ENCODE data around the gene NFIA.

Gene NFIA

DNA sequence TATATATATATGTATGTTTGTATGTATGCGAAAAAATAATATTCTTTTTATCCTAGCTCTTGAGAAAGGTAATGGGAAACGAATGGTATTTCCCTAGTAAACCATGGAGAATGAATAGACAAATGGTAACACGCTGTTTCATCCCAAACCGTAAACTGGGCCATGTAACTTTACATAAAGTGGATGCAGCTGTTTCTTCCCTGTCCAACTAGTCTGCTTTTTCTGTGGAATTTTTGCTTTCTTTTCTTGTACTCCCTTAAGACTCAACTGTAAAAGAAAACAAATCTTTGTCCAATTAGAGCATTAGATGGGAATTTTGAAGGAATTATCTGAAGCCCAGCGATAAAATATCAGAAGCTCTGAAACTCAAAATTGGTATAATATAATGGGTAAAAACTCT lies 198.1 kb downstream of the NFIA start:
- no peak for DNase-seq

- no peak for DNase-seq
These were observed 200.0 kb downstream of the NFIA start for GRCh38 chr1:61282387-61282786.

GRCh38 chr1:61284248-61284854 lies 202.0 kb downstream of the NFIA start:
- no peak for DNase-seq

- DNase-seq = no peak
These were observed 202.6 kb downstream of the NFIA start for GRCh38 chr1:61284936-61285335.

- no peak for DNase-seq
These were observed 203.1 kb downstream of the NFIA start for GRCh38 chr1:61285371-61285885.

- DNase-seq = no peak
These were observed 204.7 kb downstream of the NFIA start for GRCh38 chr1:61287014-61287413.

DNA sequence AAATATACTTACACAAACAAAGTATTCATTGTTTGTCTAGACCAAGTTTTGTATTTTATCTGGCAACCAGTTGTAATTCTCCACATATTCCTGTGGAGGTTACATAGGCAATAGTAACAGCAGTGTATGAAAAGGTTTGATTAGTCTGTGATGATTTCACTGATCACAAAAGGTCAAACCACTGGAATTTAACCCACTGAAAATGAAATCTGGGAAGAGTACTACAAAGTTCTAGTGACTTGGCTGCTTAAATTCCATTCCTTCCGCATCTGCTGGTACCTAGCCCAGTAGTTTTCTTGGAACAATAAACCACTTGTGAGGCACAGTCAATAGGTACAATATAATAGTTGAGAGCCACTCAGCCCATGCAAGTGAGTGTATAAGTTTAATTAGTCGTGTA lies 205.4 kb downstream of the NFIA start:
- no peak for DNase-seq

DNA sequence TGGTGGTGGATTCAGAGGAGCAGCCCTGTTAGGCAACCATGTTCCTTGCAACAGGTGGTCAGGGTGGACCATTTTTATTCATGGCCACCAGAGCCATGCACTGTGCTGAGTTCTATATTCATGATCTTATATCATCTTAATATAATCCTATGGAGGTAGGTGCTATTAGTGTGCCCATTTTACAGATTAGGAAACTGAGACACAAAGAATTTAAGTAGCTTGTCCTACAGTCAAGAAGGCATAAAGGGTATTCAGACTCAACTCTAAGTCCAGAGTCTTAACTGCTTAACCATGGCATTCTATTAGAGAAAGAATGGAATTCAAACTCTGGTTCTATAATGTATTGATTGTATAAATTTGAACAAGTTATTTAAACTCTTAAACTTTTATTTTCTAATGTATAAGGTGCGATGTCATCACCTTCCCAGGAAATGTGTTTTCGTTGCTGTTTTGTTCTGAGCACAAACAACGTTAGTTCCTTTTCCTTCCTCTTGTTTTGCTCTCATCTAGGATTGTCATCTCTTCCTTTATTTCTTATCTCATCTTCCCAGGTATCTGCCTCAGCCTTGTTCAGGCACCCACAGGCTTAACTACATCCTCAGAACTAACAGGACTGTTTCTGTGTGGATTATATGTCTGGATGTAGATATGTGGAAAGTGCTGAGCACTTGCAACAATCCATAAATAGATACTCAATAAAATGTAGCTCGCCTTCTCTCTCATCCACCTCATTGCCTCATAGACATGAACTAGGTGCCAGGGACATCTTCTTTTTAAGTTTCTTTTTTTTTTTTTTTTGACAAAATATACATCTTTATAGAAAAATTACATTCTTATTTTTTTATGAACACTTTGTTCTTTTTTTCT lies 207.1 kb downstream of the NFIA start:
- no peak for DNase-seq

DNA sequence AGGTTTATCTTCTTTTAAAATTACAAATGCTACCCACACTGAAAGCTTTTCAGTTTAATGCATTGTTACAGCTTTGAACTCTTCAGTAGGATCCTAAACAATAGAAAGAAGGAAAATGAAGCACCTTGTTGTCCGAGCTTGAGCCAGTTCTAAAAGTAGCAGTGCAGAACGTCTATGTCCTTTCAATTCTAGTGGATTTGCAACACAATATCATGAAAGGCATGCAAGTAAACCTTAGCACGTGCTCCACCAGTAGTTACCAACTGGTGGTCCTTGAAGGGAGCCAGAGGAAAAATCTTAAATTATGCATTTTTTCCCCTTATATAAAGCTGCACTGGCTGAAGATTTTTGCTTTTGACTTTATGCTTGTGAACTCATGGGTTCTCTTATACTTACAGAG lies 208.2 kb downstream of the NFIA start:
- no peak for DNase-seq

DNA sequence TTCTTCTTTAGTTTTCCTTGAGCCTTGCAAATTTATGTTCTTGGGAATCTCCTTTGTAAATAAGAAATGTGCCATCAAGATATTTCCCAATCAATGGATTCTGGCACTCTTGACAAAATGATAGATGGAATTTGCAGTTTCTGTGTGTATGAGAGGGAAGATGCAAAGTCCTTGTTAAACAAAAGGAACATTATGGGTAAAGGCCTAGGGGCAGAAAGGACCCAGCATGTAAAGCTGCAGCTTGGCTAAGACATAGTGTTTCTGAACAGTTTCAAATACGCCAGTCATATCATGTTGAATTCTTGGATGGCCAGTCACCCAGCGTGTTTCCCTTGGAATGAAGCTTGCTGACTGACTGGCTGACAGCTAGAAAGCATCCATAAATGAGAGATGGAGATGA lies 210.8 kb downstream of the NFIA start:
- no peak for DNase-seq

GRCh38 chr1:61293986-61294504 lies 211.7 kb downstream of the NFIA start:
- no peak for DNase-seq

DNA sequence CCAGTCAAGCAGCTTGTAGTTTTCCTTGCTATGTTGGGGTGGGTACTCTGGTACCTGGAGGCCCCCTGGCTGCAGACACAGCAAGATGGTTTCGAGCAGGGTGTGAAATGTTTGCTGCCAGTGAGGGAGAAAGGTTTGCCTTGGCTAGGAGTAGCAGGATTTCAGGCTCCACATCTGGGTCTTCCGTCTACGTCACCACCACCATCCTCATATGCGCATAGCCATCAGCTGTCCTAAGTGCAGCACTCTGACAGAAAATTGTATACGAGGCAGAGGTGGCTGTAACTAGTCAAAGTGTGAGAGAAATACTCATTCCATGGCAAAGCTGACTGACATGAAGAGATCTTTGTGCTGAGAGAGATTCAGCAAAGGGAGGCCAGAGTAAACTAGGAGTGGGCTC lies 212.6 kb downstream of the NFIA start:
- no peak for DNase-seq

- DNase-seq = no peak
These were observed 213.6 kb downstream of the NFIA start for GRCh38 chr1:61295818-61296537.

- DNase-seq = no peak
These were observed 215.5 kb downstream of the NFIA start for GRCh38 chr1:61297887-61298286.

DNA sequence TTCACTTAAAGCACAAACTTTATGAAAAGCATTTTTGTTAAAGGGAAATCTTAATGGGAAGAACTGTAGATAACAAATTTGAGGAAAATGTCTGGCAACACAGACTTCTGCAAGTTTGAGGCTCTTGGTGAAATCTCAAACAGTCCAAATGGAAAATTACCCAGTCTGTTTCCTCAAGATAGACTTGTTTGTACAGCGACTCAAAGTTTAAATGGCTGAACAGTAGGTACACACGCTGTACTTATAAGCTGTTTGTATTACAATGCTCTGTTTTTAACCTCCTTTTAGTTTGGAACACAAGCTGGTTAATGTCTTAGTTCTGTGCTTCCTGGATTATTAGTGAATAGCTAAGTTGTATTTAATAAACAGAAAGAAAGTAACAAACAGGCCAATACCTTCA lies 217.1 kb downstream of the NFIA start:
- no peak for DNase-seq

GRCh38 chr1:61300899-61301298 lies 218.5 kb downstream of the NFIA start:
- no peak for DNase-seq

GRCh38 chr1:61301824-61302657 lies 219.7 kb downstream of the NFIA start:
- DNase-seq = no peak

DNA sequence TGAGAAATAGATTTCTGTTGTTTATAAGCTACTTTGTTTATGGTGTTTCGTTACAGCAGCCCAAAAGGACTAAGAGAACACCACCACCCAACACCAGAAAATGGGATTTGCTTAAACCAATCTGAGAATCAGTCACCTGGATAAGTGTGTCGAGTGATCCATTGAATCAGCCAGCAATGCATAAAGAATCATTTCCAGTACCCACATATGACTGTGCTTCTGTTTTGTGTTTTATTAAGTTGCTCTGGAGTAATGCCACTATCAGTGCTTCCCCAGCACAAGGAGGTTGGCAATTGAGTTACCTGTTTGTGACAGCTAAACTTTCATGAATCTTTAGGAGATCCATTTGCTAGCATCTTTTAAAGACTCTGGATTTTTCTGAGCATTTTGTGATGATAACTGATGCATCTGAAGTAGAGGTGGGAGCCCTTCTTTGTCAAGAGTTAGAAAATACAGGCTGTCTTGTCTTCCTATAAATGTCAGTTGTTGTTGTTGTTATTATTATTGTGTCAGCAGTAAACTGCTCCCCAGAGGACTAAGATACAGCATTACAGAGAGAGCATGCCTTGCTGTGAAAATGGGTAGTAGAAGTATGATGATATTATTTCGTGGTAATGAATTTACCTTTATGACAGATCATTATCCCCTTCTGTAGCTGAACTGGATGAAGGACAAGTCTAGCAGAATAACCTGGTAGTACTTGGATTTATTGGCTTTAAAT lies 225.2 kb downstream of the NFIA start:
- no peak for DNase-seq

DNA sequence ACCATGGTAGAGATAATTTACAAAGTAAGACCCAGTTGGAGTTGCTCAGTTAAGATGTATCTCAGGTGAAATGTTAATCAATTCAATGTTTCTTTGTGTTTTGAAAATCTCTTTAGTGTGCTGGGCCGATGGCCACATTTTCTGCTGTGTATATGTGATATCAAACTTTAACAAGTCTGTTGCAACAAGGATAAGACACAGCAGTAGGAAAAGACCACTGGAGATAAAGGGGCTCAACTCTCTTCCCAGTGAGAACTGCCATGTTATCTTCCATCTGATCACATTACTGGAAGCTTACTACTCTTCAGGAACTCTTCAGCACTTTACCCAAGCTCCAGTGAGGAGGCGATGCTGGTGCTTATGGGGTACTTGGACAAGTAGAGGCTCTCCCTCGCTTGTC lies 227.7 kb downstream of the NFIA start:
- DNase-seq = no peak

DNA sequence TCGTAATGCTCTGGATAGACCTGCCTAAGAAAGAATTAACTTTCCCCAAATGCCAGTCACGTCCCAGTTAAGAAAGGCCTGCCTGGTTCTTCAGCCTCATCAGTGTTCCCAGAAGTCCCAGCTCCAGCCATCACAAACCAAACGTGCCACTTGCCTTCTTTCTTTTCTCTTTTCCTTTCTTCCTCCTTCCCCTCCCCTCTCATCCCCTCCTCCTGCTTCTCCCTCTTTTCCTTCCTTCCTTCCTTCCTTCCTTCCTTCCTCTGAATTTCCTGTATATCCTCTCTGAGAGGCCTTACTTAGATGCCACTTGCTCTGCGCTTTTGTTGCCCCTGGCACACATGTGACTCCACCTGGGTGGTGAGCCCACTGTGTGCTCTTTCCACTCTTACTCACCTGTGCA lies 228.2 kb downstream of the NFIA start:
- DNase-seq = no peak

DNA sequence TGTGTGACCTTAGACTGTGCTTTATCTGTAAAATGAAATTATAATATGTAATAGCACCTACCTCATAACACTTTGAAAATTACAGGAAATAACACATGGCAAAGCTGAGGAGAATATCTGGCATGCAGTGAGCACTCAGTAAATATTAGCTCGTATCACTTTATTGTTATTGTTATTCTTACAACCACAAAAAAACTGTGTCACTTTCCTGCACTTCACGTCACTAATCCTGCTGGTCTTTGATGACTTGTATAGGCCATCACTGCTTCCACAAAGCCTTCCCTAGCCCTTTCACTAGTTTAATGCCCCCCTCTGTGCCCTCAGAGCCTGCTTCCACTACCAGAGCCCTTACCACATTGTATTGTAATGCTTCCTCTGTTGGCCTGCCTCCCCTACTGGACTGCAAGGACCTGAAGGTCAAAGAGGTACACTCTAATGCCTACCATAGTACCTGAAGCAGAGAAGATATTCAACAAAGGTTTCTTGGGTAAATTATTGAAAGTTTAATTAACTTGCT lies 231.6 kb downstream of the NFIA start:
- DNase-seq = no peak

DNA sequence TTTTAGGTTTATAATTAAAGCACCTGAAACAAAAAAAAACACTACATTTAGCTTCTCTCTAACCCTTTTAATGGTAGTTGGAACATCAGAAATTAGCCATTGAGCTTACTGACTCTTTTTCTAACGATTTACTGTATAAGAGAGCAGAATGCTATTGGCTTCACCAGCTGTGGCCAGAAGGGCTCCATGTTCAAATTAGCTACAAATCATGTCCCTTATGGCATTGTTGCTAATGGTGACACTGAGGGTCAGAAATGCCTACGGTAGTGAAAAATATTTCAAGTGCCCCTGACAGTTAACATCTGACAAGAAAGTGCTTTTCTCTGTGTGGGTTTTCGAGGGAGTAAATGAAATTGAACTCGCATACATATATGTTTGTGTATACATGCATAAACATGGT lies 232.7 kb downstream of the NFIA start:
- no peak for DNase-seq

Data from KG1 (cell line).